ENCODE data around the gene MRPL3. TPM values are rescaled to one million over a fixed set of nuclear protein-coding genes. Genes with fewer than 3 reads are reported as not detected.
"Not testable (repeated sequence)": the region's sequence is repeated elsewhere in the genome, so short reads cannot be mapped to it uniquely, and the experiment has no call there.

Gene MRPL3
- total RNA-seq, 2 experiments from 2014 or later: 61.4 to 63.5 TPM

- Mint-ChIP-seq H3K4me3 (no peak overlapping the region), H3K27me3 (peaks cover 20% of the 10 kb centered on the region), H3K27ac (no peak overlapping the region), H3K36me3 (ENCODE audit: low read depth) (no peaks in the 10 kb centered on the region), H3K9me3 (no peaks in the 10 kb centered on the region), H3K4me1 (no peaks in the 10 kb centered on the region)
- DNase-seq: no peak
- CTCF ChIA-PET: no interaction called here
- POLR2A ChIA-PET: interaction anchor here (0.5 kb wide), 1 partner anchor 144 kb away, joined by 3 read pairs; no protein-coding TSS in a partner anchor
These were observed 32.8 kb upstream of the MRPL3 start for GRCh38 chr3:131535596-131535995.

GRCh38 chr3:131535131-131535530 lies 32.4 kb upstream of the MRPL3 start:
- Mint-ChIP-seq H3K27me3 (peaks cover 16% of the 10 kb centered on the region), H3K4me3 (no peak overlapping the region), H3K36me3 (ENCODE audit: low read depth) (no peaks in the 10 kb centered on the region), H3K27ac (no peak overlapping the region), H3K9me3 (no peaks in the 10 kb centered on the region), H3K4me1 (no peaks in the 10 kb centered on the region)
- DNase-seq: no peak
- CTCF ChIA-PET: no interaction called here
- POLR2A ChIA-PET: no interaction called here

GRCh38 chr3:131532645-131533044 lies 29.9 kb upstream of the MRPL3 start:
- Mint-ChIP-seq H3K27me3 (peaks cover 26% of the 10 kb centered on the region), H3K27ac (no peak overlapping the region), H3K9me3 (no peaks in the 10 kb centered on the region), H3K4me3 (no peak overlapping the region), H3K36me3 (ENCODE audit: low read depth) (no peaks in the 10 kb centered on the region), H3K4me1 (no peaks in the 10 kb centered on the region)
- CTCF ChIA-PET: no interaction called here
- no peak for DNase-seq
- POLR2A ChIA-PET: no interaction called here

GRCh38 chr3:131530843-131531242 lies 28.1 kb upstream of the MRPL3 start:
- H3K36me3 Mint-ChIP-seq (ENCODE audit: low read depth): no peaks in the 10 kb centered on the region
- no peak for DNase-seq
- ChIA-PET POLR2A (no interaction called here), CTCF (no interaction called here)
- peaks cover 36% of the 10 kb centered on the region for H3K27me3 Mint-ChIP-seq
- H3K4me1 Mint-ChIP-seq: no peaks in the 10 kb centered on the region
- H3K4me3 Mint-ChIP-seq: no peak overlapping the region
- H3K9me3 Mint-ChIP-seq: no peaks in the 10 kb centered on the region
- H3K27ac Mint-ChIP-seq: no peak overlapping the region

GRCh38 chr3:131530388-131530787 lies 27.6 kb upstream of the MRPL3 start:
- H3K36me3 Mint-ChIP-seq (ENCODE audit: low read depth): no peaks in the 10 kb centered on the region
- H3K9me3 Mint-ChIP-seq: no peaks in the 10 kb centered on the region
- peaks cover 39% of the 10 kb centered on the region for H3K27me3 Mint-ChIP-seq
- no peaks in the 10 kb centered on the region for H3K4me1 Mint-ChIP-seq
- DNase-seq: no peak
- H3K4me3 Mint-ChIP-seq: no peak overlapping the region
- no peak overlapping the region for H3K27ac Mint-ChIP-seq
- CTCF ChIA-PET: no interaction called here
- POLR2A ChIA-PET: no interaction called here

- no peak overlapping the region for H3K4me3 Mint-ChIP-seq
- H3K27me3 Mint-ChIP-seq: peaks cover 39% of the 10 kb centered on the region
- H3K36me3 Mint-ChIP-seq (ENCODE audit: low read depth): no peaks in the 10 kb centered on the region
- H3K27ac Mint-ChIP-seq: no peak overlapping the region
- H3K9me3 Mint-ChIP-seq: no peaks in the 10 kb centered on the region
- no peaks in the 10 kb centered on the region for H3K4me1 Mint-ChIP-seq
- DNase-seq: no peak
- CTCF ChIA-PET: no interaction called here
- POLR2A ChIA-PET: no interaction called here
These were observed 24.1 kb upstream of the MRPL3 start for GRCh38 chr3:131526801-131527347.

GRCh38 chr3:131518680-131519079 lies 15.9 kb upstream of the MRPL3 start:
- no peak overlapping the region for H3K4me3 Mint-ChIP-seq
- POLR2A ChIA-PET: no interaction called here
- H3K27me3 Mint-ChIP-seq: peaks cover 6% of the 10 kb centered on the region

GRCh38 chr3:131505421-131505820 lies 2.6 kb upstream of the MRPL3 start:
- H3K4me1 Mint-ChIP-seq: peaks cover 32% of the 10 kb centered on the region
- H3K4me3 Mint-ChIP-seq: no peak overlapping the region
- CTCF ChIA-PET: no interaction called here

More at GRCh38 chr3:131518680-131519079, 15.9 kb upstream of the MRPL3 start:
- H3K27ac Mint-ChIP-seq: no peak overlapping the region
- H3K4me1 Mint-ChIP-seq: no peaks in the 10 kb centered on the region
- CTCF ChIA-PET: no interaction called here
- H3K9me3 Mint-ChIP-seq: peaks cover 1% of the 10 kb centered on the region
- no peak for DNase-seq
- H3K36me3 Mint-ChIP-seq (ENCODE audit: low read depth): no peaks in the 10 kb centered on the region

GRCh38 chr3:131503320-131503635 lies 507 bp upstream of the MRPL3 start:
- H3K9me3 Mint-ChIP-seq: no peaks in the 10 kb centered on the region
- POLR2A ChIA-PET: interaction anchor here (1.0 kb wide), 1 partner anchor 477 kb away, joined by 6 read pairs; the partner anchor contains the start of genes ASTE1 and NEK11
- no peaks in the 10 kb centered on the region for H3K27me3 Mint-ChIP-seq
- peaks cover 44% of the 10 kb centered on the region for H3K4me1 Mint-ChIP-seq
- DNase-seq: no peak
- no peak overlapping the region for H3K27ac Mint-ChIP-seq
- H3K4me3 Mint-ChIP-seq: peak overlapping the region; percentile 97
- peaks cover 30% of the 10 kb centered on the region for H3K36me3 Mint-ChIP-seq (ENCODE audit: low read depth)
- CTCF ChIA-PET: interaction anchor here (1.8 kb wide), 1 partner anchor 476 kb away, joined by 4 read pairs; the partner anchor contains the start of genes ASTE1 and NEK11

More at GRCh38 chr3:131505421-131505820, 2.6 kb upstream of the MRPL3 start:
- Mint-ChIP-seq H3K9me3 (no peaks in the 10 kb centered on the region), H3K27ac (no peak overlapping the region), H3K27me3 (no peaks in the 10 kb centered on the region), H3K36me3 (ENCODE audit: low read depth) (peaks cover 15% of the 10 kb centered on the region)
- POLR2A ChIA-PET: no interaction called here
- DNase-seq: no peak

- H3K27ac Mint-ChIP-seq: peak overlapping the region; percentile 84
- ChIA-PET CTCF (interaction anchor here (0.5 to 1.7 kb wide), 3 partner anchors 23 to 528 kb away, joined by 3 read pairs; no protein-coding TSS in a partner anchor), POLR2A (interaction anchor here (0.5 to 1.1 kb wide), 4 partner anchors 11 to 1367 kb away, joined by 3 to 5 read pairs (median 3); partner anchors contain the start of gene NUDT16)
- H3K27me3 Mint-ChIP-seq: no peaks in the 10 kb centered on the region
- H3K36me3 Mint-ChIP-seq (ENCODE audit: low read depth): peaks cover 42% of the 10 kb centered on the region
- H3K4me3 Mint-ChIP-seq: peak overlapping the region; percentile 97
- DNase-seq: no peak
- H3K9me3 Mint-ChIP-seq: no peaks in the 10 kb centered on the region
- H3K4me1 Mint-ChIP-seq: peaks cover 44% of the 10 kb centered on the region
These were observed 822 bp downstream of the MRPL3 start for GRCh38 chr3:131501949-131502348.

GRCh38 chr3:131494706-131495105 lies 8.1 kb downstream of the MRPL3 start:
- Mint-ChIP-seq H3K27me3 (no peaks in the 10 kb centered on the region), H3K4me1 (peaks cover 16% of the 10 kb centered on the region), H3K4me3 (no peak overlapping the region), H3K36me3 (ENCODE audit: low read depth) (peaks cover 53% of the 10 kb centered on the region), H3K27ac (no peak overlapping the region), H3K9me3 (no peaks in the 10 kb centered on the region)
- DNase-seq: no peak
- ChIA-PET CTCF (interaction anchor here (1.4 kb wide), 1 partner anchor 113 kb away, joined by 4 read pairs; the partner anchor contains the start of gene NUDT16), POLR2A (no interaction called here)

GRCh38 chr3:131491775-131492174 lies 11.0 kb downstream of the MRPL3 start:
- H3K27ac Mint-ChIP-seq: no peak overlapping the region
- H3K4me1 Mint-ChIP-seq: peaks cover 16% of the 10 kb centered on the region
- H3K4me3 Mint-ChIP-seq: no peak overlapping the region
- no peaks in the 10 kb centered on the region for H3K9me3 Mint-ChIP-seq
- H3K27me3 Mint-ChIP-seq: no peaks in the 10 kb centered on the region
- DNase-seq: no peak
- CTCF ChIA-PET: no interaction called here
- H3K36me3 Mint-ChIP-seq (ENCODE audit: low read depth): peaks cover 42% of the 10 kb centered on the region
- POLR2A ChIA-PET: interaction anchor here (1.9 to 2.2 kb wide), 3 partner anchors 8 to 110 kb away, joined by 5 to 7 read pairs (median 5); partner anchors contain the start of gene NUDT16

- H3K4me3 Mint-ChIP-seq: no peak overlapping the region
- no peak overlapping the region for H3K27ac Mint-ChIP-seq
- H3K4me1 Mint-ChIP-seq: peaks cover 20% of the 10 kb centered on the region
- no peaks in the 10 kb centered on the region for H3K9me3 Mint-ChIP-seq
- DNase-seq: no peak
- POLR2A ChIA-PET: interaction anchor here (0.7 to 2.2 kb wide), 4 partner anchors 9 to 109 kb away, joined by 3 to 7 read pairs (median 5); partner anchors contain the start of gene NUDT16
- peaks cover 42% of the 10 kb centered on the region for H3K36me3 Mint-ChIP-seq (ENCODE audit: low read depth)
- no peaks in the 10 kb centered on the region for H3K27me3 Mint-ChIP-seq
- CTCF ChIA-PET: no interaction called here
These were observed 11.7 kb downstream of the MRPL3 start for GRCh38 chr3:131491084-131491483.

- CTCF ChIA-PET, H3K4me3 Mint-ChIP-seq: not testable (repeated sequence)
- H3K27ac Mint-ChIP-seq: peak overlapping the region; percentile 51
These were observed 16.2 kb downstream of the MRPL3 start for GRCh38 chr3:131486545-131486944.

More at GRCh38 chr3:131486545-131486944, 16.2 kb downstream of the MRPL3 start:
- H3K9me3 Mint-ChIP-seq, DNase-seq, H3K27me3 Mint-ChIP-seq, POLR2A ChIA-PET: not testable (repeated sequence)
- Mint-ChIP-seq H3K36me3 (ENCODE audit: low read depth) (peaks cover 41% of the 10 kb centered on the region), H3K4me1 (peaks cover 22% of the 10 kb centered on the region)

All from activated CD4-positive, alpha-beta memory T cell treated with anti-CD3 and anti-CD28 coated beads, Interleukin-2, amount 10 ng/mL, durations not matched to agents 7 days and 5 days (primary cell).